Endothelial cell of umbilical vein (primary cell): ENCODE measurements around the gene TXNL4A. TPM values are rescaled to one million over a fixed set of nuclear protein-coding genes. Genes with fewer than 3 reads are reported as not detected.

ENCODE experiments used
- BruUV-seq: library from RNA; stranded (reverse); fragments of 400-500 nt; replicated peaks from 2 replicates; lab custom pipeline; 2021; lab: Mats Ljungman, UMichigan
- CTCF ChIA-PET: fragments of 300-600, 350-600 bp; sonication (Branson Sonifier 250); formaldehyde crosslinking; loops from one replicate; lab custom pipeline; 2021; ENCODE audit warnings: antibody characterized with exemption, inconsistent platforms; lab: Charles Lee
- POLR2A ChIA-PET: fragments of 300-600, 350-600 bp; sonication (Branson Sonifier 250); formaldehyde crosslinking; loops from one replicate; lab custom pipeline; 2021; ENCODE audit warnings: antibody characterized with exemption, inconsistent platforms; lab: Charles Lee
- DNase-seq: peaks from one replicate; pipeline ENCODE4 v3.0.0-alpha.2; 2011; ENCODE audit warnings: low read depth, low spot score
- FAIRE-seq: peaks from 2 replicates; lab custom pipeline; 2011; peaks lifted over from hg19 to GRCh38; lab: Jason Lieb, UNC
- H2AFZ ChIP-seq: 2 replicates; pipeline ENCODE4 v1.6.0; 2012; ENCODE audit warnings: low read depth, low read length, control low read depth, inconsistent platforms
- H3K27ac ChIP-seq: 2 replicates; pipeline ENCODE4 v1.5.1; 2011; ENCODE audit warnings: low read depth, mild to moderate bottlenecking, control low read depth, low read length, moderate library complexity; ENCODE audit not compliant: insufficient read depth
- H3K27me3 ChIP-seq, 2 experiments: 2 replicates each; pipeline versions ENCODE4 v1.6.0 to v1.6.1; 2011; ENCODE audit warnings: low read length in 2 of 2, mixed read lengths in 1 of 2; ENCODE audit not compliant: control insufficient read depth in 2 of 2, insufficient read depth in 2 of 2
- H3K36me3 ChIP-seq, 2 experiments: 2 replicates in 1 of 2; 3 replicates in 1 of 2; pipeline ENCODE4 v1.5.1; 2011; ENCODE audit warnings: low read length in 2 of 2, mild to moderate bottlenecking in 1 of 2, moderate library complexity in 1 of 2; ENCODE audit not compliant: control insufficient read depth in 2 of 2, insufficient read depth in 2 of 2; ENCODE audit errors: extremely low read depth in 1 of 2
- H3K4me1 ChIP-seq: 3 replicates; pipeline ENCODE4 v1.5.1; 2011; ENCODE audit warnings: mild to moderate bottlenecking, low read length; ENCODE audit not compliant: control insufficient read depth, insufficient read depth; ENCODE audit errors: extremely low read depth
- H3K4me2 ChIP-seq: 2 replicates; pipeline ENCODE4 v1.6.1; 2011; ENCODE audit warnings: low read length, control low read depth, mixed read lengths; ENCODE audit not compliant: insufficient read depth
- H3K4me3 ChIP-seq, 3 experiments: fragments of 200-600 bp in 1 of 3; sonication (generic), shearing (Covaris generic) in 1 of 3; replicated peaks in 1 of 3; 2 replicates each; pipeline ENCODE4 v1.5.1; 2011 to 2016; ENCODE audit warnings: control low read depth in 3 of 3, low read length in 3 of 3, mild to moderate bottlenecking in 2 of 3, inconsistent platforms in 1 of 3, low read depth in 1 of 3, moderate library complexity in 1 of 3; ENCODE audit not compliant: insufficient read depth in 1 of 3
- H3K79me2 ChIP-seq: 2 replicates; pipeline ENCODE4 v1.6.0; 2012; ENCODE audit warnings: low read length, inconsistent platforms; ENCODE audit not compliant: control insufficient read depth, insufficient read depth
- H3K9ac ChIP-seq: replicated peaks from 2 replicates; pipeline ENCODE3; 2011; ENCODE audit warnings: low read length, control low read depth; ENCODE audit not compliant: insufficient read depth; ENCODE audit errors: extremely low read depth
- H3K9me1 ChIP-seq: replicated peaks from 3 replicates; pipeline ENCODE4 v1.6.0; 2011; ENCODE audit warnings: mild to moderate bottlenecking, low read length; ENCODE audit not compliant: control insufficient read depth, insufficient read depth; ENCODE audit errors: extremely low read depth
- H3K9me3 ChIP-seq: replicated peaks from 2 replicates; pipeline ENCODE4 v1.5.1; 2012; ENCODE audit warnings: low read length, inconsistent platforms; ENCODE audit not compliant: control insufficient read depth, insufficient read depth
- H4K20me1 ChIP-seq: replicated peaks from 2 replicates; pipeline ENCODE3; 2011; ENCODE audit warnings: mild to moderate bottlenecking, low read length; ENCODE audit not compliant: control insufficient read depth, insufficient read depth; ENCODE audit errors: extremely low read depth
- CTCF ChIP-seq, 2 donors: IDR thresholded peaks; 1 replicate in 1 of 2; 2 replicates in 1 of 2; pipeline ENCODE4 v1.5.1; 2011; ENCODE audit warnings: low read length in 2 of 2, mild to moderate bottlenecking in 2 of 2, moderate library complexity in 2 of 2, control low read depth in 1 of 2, inconsistent platforms in 1 of 2, low read depth in 1 of 2; ENCODE audit not compliant: insufficient read depth in 1 of 2; ENCODE audit errors: extremely low read depth in 1 of 2
- FOS ChIP-seq: IDR thresholded peaks from 2 replicates; pipeline ENCODE4 v1.6.1; 2011; ENCODE audit warnings: mild to moderate bottlenecking, low read length, moderate library complexity, borderline replicate concordance; ENCODE audit not compliant: insufficient read depth
- GATA2 ChIP-seq: IDR thresholded peaks from 2 replicates; pipeline ENCODE4 v1.7.0; 2011; ENCODE audit warnings: low read depth, mild to moderate bottlenecking, moderate library complexity, mixed read lengths, low read length; ENCODE audit not compliant: insufficient read length, insufficient read depth
- MAX ChIP-seq: IDR thresholded peaks from 2 replicates; pipeline ENCODE4 v1.6.1; 2011; ENCODE audit not compliant: insufficient read depth, insufficient read length
- MYC ChIP-seq: IDR thresholded peaks from one replicate; pipeline ENCODE4 v1.6.1; 2011; ENCODE audit warnings: mild to moderate bottlenecking, low read depth, low read length
- POLR2AphosphoS5 ChIP-seq: IDR thresholded peaks from 2 replicates; pipeline ENCODE4 v1.6.1; 2012; ENCODE audit warnings: low read depth, mild to moderate bottlenecking, control low read depth, low read length, moderate library complexity; ENCODE audit not compliant: insufficient read depth
- dilution Hi-C: fragments of 300-500 bp; cut with MboI; formaldehyde crosslinking; loops from one replicate; pipeline ENCODE4 v1.15.0; 2019; ENCODE audit warnings: low sequenced_read_pairs; ENCODE audit not compliant: extremely low pct_ligation_motif_present
- intact Hi-C: fragments of 100-400 bp; cut with micrococcal nuclease; formaldehyde crosslinking; loops from one replicate; pipeline ENCODE4 v1.10.0; 2022
- polyA plus RNA-seq, 4 experiments: library from polyadenylated mRNA; depleted of rRNA in 3 of 4; stranded (reverse) in 3 of 4; unstranded in 1 of 4; fragments of >200 nt; gene quantifications; 2 replicates each; pipeline versions ENCODE4 v1.2.1 to v1.2.3, GENCODE V29; 2011 to 2012; ENCODE audit warnings: missing spikeins in 1 of 4
- total RNA-seq: library from RNA; stranded (reverse); gene quantifications from 2 replicates; pipeline ENCODE4 v1.2.3, GENCODE V29; 2021

TXNL4A gene
- total and polyA plus RNA-seq, 2 donors (not counting 3 experiments of a cell fraction or from before 2014, with no cell fraction given) = 148 to 172 TPM

GRCh38 chr18:79944126-79944731 lies 44.1 kb downstream of the TXNL4A start:
- H3K4me1 ChIP-seq = no peaks in the 10 kb centered on the region
- H3K27me3 ChIP-seq = no peaks in the 10 kb centered on the region
- BruUV-seq = no TSS peak
- no peak for TF ChIP-seq MAX
- TF ChIP-seq GATA2 = no peak
- TF ChIP-seq POLR2AphosphoS5 = no peak
- no peak for TF ChIP-seq FOS
- no peak for TF ChIP-seq MYC
- no peak for TF ChIP-seq CTCF (IDR thresholded peaks at IDR 0.05; ENCODE audit: extremely low read depth in 1 of 2, insufficient read depth in 1 of 2, low read depth in 1 of 2, low read length in 2 of 2)
- intact Hi-C loops = no loop called here
- ChIA-PET POLR2A (no interaction called here), CTCF (no interaction called here)
- DNase-seq (no peak), FAIRE-seq (no peak)
- no peak overlapping the region for H2AFZ ChIP-seq
- H3K9me3 ChIP-seq = no peaks in the 10 kb centered on the region
- dilution Hi-C loops = no loop called here
- no peaks in the 10 kb centered on the region for H4K20me1 ChIP-seq
- H3K4me3 ChIP-seq = no peak overlapping the region
- no peak overlapping the region for H3K4me2 ChIP-seq
- no peak overlapping the region for H3K9ac ChIP-seq
- H3K79me2 ChIP-seq = peaks cover 29% of the 10 kb centered on the region
- H3K36me3 ChIP-seq = peaks cover 4 to 21% of the 10 kb centered on the region in 2 experiments
- H3K27ac ChIP-seq = no peak overlapping the region
- no peaks in the 10 kb centered on the region for H3K9me1 ChIP-seq
